Lower leg skin (tissue), 4 donors: ENCODE data around the gene NACC2. TPM values are rescaled to one million over a fixed set of nuclear protein-coding genes. Genes with fewer than 3 reads are reported as not detected.

Experiments used
- DNase-seq, 2 donors: peaks; one replicate each; pipeline ENCODE4 v3.0.0-alpha.2; 2019; ENCODE audit warnings: low spot score in 2 of 2
- H3K4me3 ChIP-seq: fragments of 200-600 bp; sonication (generic); 2 replicates; pipeline ENCODE4 v1.5.1; 2017; ENCODE audit warnings: mild to moderate bottlenecking, low read depth; ENCODE audit not compliant: poor library complexity, severe bottlenecking
- CTCF ChIP-seq, 3 donors: fragments of 450-650 bp; IDR thresholded peaks; one replicate each; pipeline ENCODE4 v1.5.1; 2016; ENCODE audit warnings: antibody characterized with exemption in 3 of 3, mild to moderate bottlenecking in 3 of 3, moderate library complexity in 2 of 3
- POLR2A ChIP-seq, 2 donors: fragments of 450-650 bp; IDR thresholded peaks; one replicate each; pipeline ENCODE4 v1.6.1; 2016 to 2017; ENCODE audit warnings: antibody characterized with exemption in 2 of 2, mild to moderate bottlenecking in 1 of 2, moderate library complexity in 1 of 2
- WGBS, 2 donors: methylation state at CpG; one replicate each; pipeline ENCODE4 v1.1.5; 2018; 5-methylcytosine and 5-hydroxymethylcytosine counted together
- intact Hi-C: fragments of 100-400 bp; cut with DNase I; formaldehyde crosslinking; loops from one replicate; pipeline ENCODE4 v1.15.0; 2023; ENCODE audit warnings: low total_unique reads
- total RNA-seq, 4 donors: library from RNA; depleted of rRNA; stranded (reverse); fragments of >200 nt; gene quantifications; one replicate each; pipeline ENCODE4 v1.1.0, GENCODE V29; 2016

NACC2 gene
- total RNA-seq, 4 donors from 2014 or later, result 9.1 to 17.3 (median 13.4) TPM

GRCh38 chr9:136047076-136047774 is 47.9 kb downstream of the NACC2 start:
- intact Hi-C loops, result no loop called here
- no peak overlapping the region for H3K4me3 ChIP-seq
- no peak for DNase-seq
- WGBS, 2 donors, result 88 to 92% methylated on average over 29 to 31 of the region's 31 CpGs
- TF ChIP-seq POLR2A (IDR thresholded peaks at IDR 0.05) (no peak), CTCF (IDR thresholded peaks at IDR 0.05) (no peak)

- 81 to 92% methylated on average over 16 to 18 of the region's 18 CpGs for WGBS, 2 donors
- no peak overlapping the region for H3K4me3 ChIP-seq
- no peak for TF ChIP-seq POLR2A (IDR thresholded peaks at IDR 0.05)
- no peak for TF ChIP-seq CTCF (IDR thresholded peaks at IDR 0.05)
- no peak for DNase-seq
- intact Hi-C loops, result no loop called here
These were observed 48.6 kb downstream of the NACC2 start for GRCh38 chr9:136046554-136046920.

- 71 to 81% methylated on average over 35 to 44 of the region's 44 CpGs for WGBS, 2 donors
- intact Hi-C loops, result no loop called here
- DNase-seq, result peak in 1 of 2 donors; percentile 90
- no peak for TF ChIP-seq POLR2A (IDR thresholded peaks at IDR 0.05)
- no peak for TF ChIP-seq CTCF (IDR thresholded peaks at IDR 0.05)
- H3K4me3 ChIP-seq, result no peak overlapping the region
These were observed 49.2 kb downstream of the NACC2 start for GRCh38 chr9:136045595-136046553.

- intact Hi-C loops, result no loop called here
- no peak for TF ChIP-seq CTCF (IDR thresholded peaks at IDR 0.05)
- TF ChIP-seq POLR2A (IDR thresholded peaks at IDR 0.05), result no peak
- peak in 1 of 2 donors; percentile 78 for DNase-seq
- no peak overlapping the region for H3K4me3 ChIP-seq
- WGBS, 2 donors, result 62 to 79% methylated on average over 10 to 15 of the region's 16 CpGs
These were observed 50.0 kb downstream of the NACC2 start for GRCh38 chr9:136044971-136045594.

- TF ChIP-seq CTCF (IDR thresholded peaks at IDR 0.05), result no peak
- no peak for TF ChIP-seq POLR2A (IDR thresholded peaks at IDR 0.05)
- DNase-seq, result peak in 1 of 2 donors; percentile 76
- intact Hi-C loops, result no loop called here
- H3K4me3 ChIP-seq, result no peak overlapping the region
- 97 to 98% methylated on average over 21 to 25 of the region's 25 CpGs for WGBS, 2 donors
These were observed 50.7 kb downstream of the NACC2 start for GRCh38 chr9:136044207-136044970.
